NCI-H146 (cell line): ENCODE results near the gene SEC14L2.
A peak's percentile ranks its signal among the peaks of the same experiment; 100 is the strongest.
"Not testable (repeated sequence)": the region's sequence is repeated elsewhere in the genome, so short reads cannot be mapped to it uniquely, and the experiment has no call there.

Experiments
- DNase-seq: peaks from one replicate; lab custom pipeline; 2025; lab: John Stamatoyannopoulos, UW

The SEC14L2 gene

GRCh38 chr22:30375312-30375849 lies 21.4 kb upstream of the SEC14L2 start:
- no peak for DNase-seq

- DNase-seq, result no peak
Measured at GRCh38 chr22:30380011-30380410, 16.8 kb upstream of the SEC14L2 start.

GRCh38 chr22:30381264-30381663 lies 15.6 kb upstream of the SEC14L2 start:
- no peak for DNase-seq

GRCh38 chr22:30382340-30382739 lies 14.5 kb upstream of the SEC14L2 start:
- no peak for DNase-seq

- DNase-seq, result no peak
Measured at GRCh38 chr22:30383061-30383460, 13.8 kb upstream of the SEC14L2 start.

- no peak for DNase-seq
Measured at GRCh38 chr22:30385942-30386341, 10.9 kb upstream of the SEC14L2 start.

GRCh38 chr22:30386608-30386959 lies 10.2 kb upstream of the SEC14L2 start:
- no peak for DNase-seq

- DNase-seq, result peak; percentile 73
Measured at GRCh38 chr22:30386960-30387827, 9.6 kb upstream of the SEC14L2 start, which contains the start of gene RNF215. Gene RNF215, minus strand, starts transcription at chr22:30387411. Its CDS starts 98 bp downstream, at chr22:30387313.

- DNase-seq, result peak; percentile 71
Measured at GRCh38 chr22:30390974-30391691, 5.7 kb upstream of the SEC14L2 start.

GRCh38 chr22:30392661-30393321 lies 4.0 kb upstream of the SEC14L2 start:
- no peak for DNase-seq

GRCh38 chr22:30393322-30393680 lies 3.5 kb upstream of the SEC14L2 start:
- no peak for DNase-seq

GRCh38 chr22:30393885-30394284 lies 2.9 kb upstream of the SEC14L2 start:
- no peak for DNase-seq

GRCh38 chr22:30397656-30398635 lies 1.1 kb downstream of the SEC14L2 start:
- DNase-seq, result no peak

GRCh38 chr22:30398685-30399680 lies 2.2 kb downstream of the SEC14L2 start:
- DNase-seq, result no peak

- no peak for DNase-seq
Measured at GRCh38 chr22:30399718-30400117, 2.9 kb downstream of the SEC14L2 start.

GRCh38 chr22:30400159-30400558 lies 3.3 kb downstream of the SEC14L2 start:
- no peak for DNase-seq

GRCh38 chr22:30401024-30401423 lies 4.2 kb downstream of the SEC14L2 start:
- not testable (repeated sequence) for DNase-seq

- no peak for DNase-seq
Measured at GRCh38 chr22:30402028-30402765, 5.4 kb downstream of the SEC14L2 start.

GRCh38 chr22:30402766-30403104 lies 5.9 kb downstream of the SEC14L2 start:
- DNase-seq, result not testable (repeated sequence)
